Neural cell (in vitro differentiated cells): ENCODE results near the gene DNAJA3. TPM values are rescaled to one million over a fixed set of nuclear protein-coding genes. Genes with fewer than 3 reads are reported as not detected.

Experiments used
- H2AFZ ChIP-seq: fragments of 200-600, 300-800 bp; sonication (generic), shearing (Covaris generic); 2 replicates; pipeline ENCODE4 v1.6.0; 2014; ENCODE audit warnings: low read depth, mild to moderate bottlenecking, antibody characterized with exemption, low read length, moderate library complexity
- H3F3A ChIP-seq: fragments of 200-600 bp; shearing (Covaris generic); 2 replicates; pipeline ENCODE4 v1.6.1; 2016; ENCODE audit warnings: mild to moderate bottlenecking, moderate library complexity, mixed read lengths, antibody characterized with exemption, low read length; ENCODE audit not compliant: insufficient read depth, poor library complexity, severe bottlenecking
- H3K27ac ChIP-seq: fragments of 200-600, 300-800 bp; sonication (generic), shearing (Covaris generic); 2 replicates; pipeline ENCODE4 v1.5.1; 2014; ENCODE audit warnings: mild to moderate bottlenecking, low read length, moderate library complexity
- H3K27me3 ChIP-seq: fragments of 300-800, 200-600 bp; sonication (generic), shearing (Covaris generic); 2 replicates; pipeline ENCODE4 v1.6.0; 2014; ENCODE audit warnings: mild to moderate bottlenecking, low read depth, low read length, moderate library complexity; ENCODE audit not compliant: insufficient read depth
- H3K36me3 ChIP-seq: fragments of 300-800, 200-600 bp; sonication (generic), shearing (Covaris generic); 2 replicates; pipeline ENCODE4 v1.5.1; 2014; ENCODE audit warnings: mild to moderate bottlenecking, antibody characterized with exemption, low read length, moderate library complexity; ENCODE audit not compliant: insufficient read depth
- H3K4me2 ChIP-seq: fragments of 300-800, 200-600 bp; sonication (generic), shearing (Covaris generic); 2 replicates; pipeline ENCODE4 v1.6.0; 2014; ENCODE audit warnings: mild to moderate bottlenecking, low read length
- H3K4me3 ChIP-seq: fragments of 300-800, 200-600 bp; sonication (generic), shearing (Covaris generic); 2 replicates; pipeline ENCODE4 v1.5.1; 2014; ENCODE audit warnings: mild to moderate bottlenecking, low read length, moderate library complexity
- H3K79me2 ChIP-seq: fragments of 200-600 bp; shearing (Covaris generic); replicated peaks from 2 replicates; pipeline ENCODE4 v1.6.0; 2014; ENCODE audit warnings: mild to moderate bottlenecking, low read length, moderate library complexity; ENCODE audit not compliant: insufficient read depth
- H3K9ac ChIP-seq: fragments of 300-800, 200-600 bp; sonication (generic), shearing (Covaris generic); 2 replicates; pipeline ENCODE4 v1.6.1; 2016; ENCODE audit warnings: mild to moderate bottlenecking, low read length, mixed read lengths
- H3K9me2 ChIP-seq: fragments of 200-600 bp; shearing (Covaris generic); 2 replicates; pipeline ENCODE4 v1.6.1; 2016; ENCODE audit warnings: mild to moderate bottlenecking, low read length, mixed read lengths; ENCODE audit not compliant: insufficient read depth
- H3K9me3 ChIP-seq: fragments of 200-600, 300-800 bp; sonication (generic), shearing (Covaris generic); 2 replicates; pipeline ENCODE4 v1.6.1; 2016; ENCODE audit warnings: mild to moderate bottlenecking, mixed run types, low read length, moderate library complexity, mixed read lengths
- H4K20me1 ChIP-seq: fragments of 200-600 bp; shearing (Covaris generic); 2 replicates; pipeline ENCODE4 v1.6.1; 2016; ENCODE audit warnings: mild to moderate bottlenecking, mixed run types; ENCODE audit not compliant: insufficient read depth
- EP300 ChIP-seq: fragments of 450-650 bp; conservative IDR thresholded peaks from 2 replicates; pipeline ENCODE4 v1.6.1; 2014; ENCODE audit warnings: antibody characterized with exemption, mild to moderate bottlenecking, moderate library complexity; ENCODE audit not compliant: poor library complexity, severe bottlenecking
- EZH2 ChIP-seq: fragments of 200-600, 300-800 bp; shearing (Covaris generic), sonication (generic); IDR thresholded peaks from 2 replicates; pipeline ENCODE4 v1.6.1; 2014; ENCODE audit warnings: antibody characterized with exemption, low read length, borderline replicate concordance, mild to moderate bottlenecking; ENCODE audit not compliant: insufficient read depth, poor library complexity, severe bottlenecking
- MXI1 ChIP-seq: fragments of 450-650 bp; conservative IDR thresholded peaks from 2 replicates; pipeline ENCODE4 v1.6.1; 2014; ENCODE audit warnings: antibody characterized with exemption, mild to moderate bottlenecking; ENCODE audit not compliant: poor library complexity, severe bottlenecking
- POLR2AphosphoS5 ChIP-seq: IDR thresholded peaks from 2 replicates; pipeline ENCODE4 v1.6.1; 2012
- RAD21 ChIP-seq: fragments of 450-650 bp; conservative IDR thresholded peaks from 2 replicates; pipeline ENCODE4 v1.6.1; 2014; ENCODE audit warnings: antibody characterized with exemption, mild to moderate bottlenecking, moderate library complexity
- SMC3 ChIP-seq: fragments of 450-650 bp; conservative IDR thresholded peaks from 2 replicates; pipeline ENCODE4 v1.6.1; 2014; ENCODE audit warnings: antibody characterized with exemption, mild to moderate bottlenecking, moderate library complexity; ENCODE audit not compliant: poor library complexity
- TAF1 ChIP-seq: IDR thresholded peaks from 2 replicates; pipeline ENCODE4 v1.6.1; 2012; ENCODE audit warnings: low read depth
- polyA plus RNA-seq: library from polyadenylated mRNA; depleted of rRNA; stranded (reverse); fragments of >200 nt; gene quantifications from 2 replicates; pipeline ENCODE4 v1.2.3, GENCODE V29; 2014
- TF ChIP-seq, protein P1 (sequence below): IDR thresholded peaks from 2 replicates; pipeline ENCODE4 v1.6.1; 2012; ENCODE audit warnings: borderline replicate concordance
- TF ChIP-seq, protein P2 (sequence below): fragments of 450-650 bp; IDR thresholded peaks from 2 replicates; pipeline ENCODE4 v1.5.1; 2014; ENCODE audit warnings: antibody characterized with exemption, mild to moderate bottlenecking, moderate library complexity; ENCODE audit not compliant: poor library complexity, severe bottlenecking

Gene DNAJA3
- polyA plus RNA-seq, 1 donor from 2014 or later, result 44.8 TPM

DNA sequence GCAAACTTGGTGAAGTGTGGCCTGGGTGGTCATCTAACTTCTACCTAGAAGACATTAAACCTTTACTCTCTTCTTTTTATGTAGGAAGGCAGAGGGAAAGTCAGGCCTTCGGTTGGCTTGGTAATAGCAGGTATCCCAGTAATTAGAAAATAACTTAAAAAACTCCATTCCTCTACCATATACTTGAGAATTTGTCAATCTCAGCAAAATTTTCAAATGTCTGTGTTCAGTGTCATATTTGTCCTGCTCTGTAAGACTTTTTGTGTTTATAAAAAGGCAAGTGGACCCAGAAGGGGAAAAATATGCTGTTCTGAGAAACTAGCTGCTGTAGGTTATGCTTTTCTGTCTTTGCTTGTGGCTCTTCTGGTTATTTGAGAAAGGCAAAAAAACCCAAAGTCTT is 56.3 kb downstream of the DNAJA3 start:
- Histone ChIP-seq H3K9ac (no peak overlapping the region), H4K20me1 (no peaks in the 10 kb centered on the region), H3K4me3 (no peak overlapping the region), H3K27me3 (no peaks in the 10 kb centered on the region), H3K9me2 (no peaks in the 10 kb centered on the region), H3K4me2 (no peak overlapping the region), H2AFZ (no peak overlapping the region), H3K27ac (no peak overlapping the region), H3K9me3 (no peaks in the 10 kb centered on the region), H3K36me3 (peaks cover 4% of the 10 kb centered on the region), H3K79me2 (peaks cover 1% of the 10 kb centered on the region), H3F3A (no peaks in the 10 kb centered on the region)
- no peak for TF ChIP-seq EZH2
- no peak for TF ChIP-seq SMC3
- TF ChIP-seq MXI1, result no peak
- no peak for TF ChIP-seq RAD21
- TF ChIP-seq TAF1, result no peak
- TF ChIP-seq EP300, result no peak
- TF ChIP-seq, protein P1, sequence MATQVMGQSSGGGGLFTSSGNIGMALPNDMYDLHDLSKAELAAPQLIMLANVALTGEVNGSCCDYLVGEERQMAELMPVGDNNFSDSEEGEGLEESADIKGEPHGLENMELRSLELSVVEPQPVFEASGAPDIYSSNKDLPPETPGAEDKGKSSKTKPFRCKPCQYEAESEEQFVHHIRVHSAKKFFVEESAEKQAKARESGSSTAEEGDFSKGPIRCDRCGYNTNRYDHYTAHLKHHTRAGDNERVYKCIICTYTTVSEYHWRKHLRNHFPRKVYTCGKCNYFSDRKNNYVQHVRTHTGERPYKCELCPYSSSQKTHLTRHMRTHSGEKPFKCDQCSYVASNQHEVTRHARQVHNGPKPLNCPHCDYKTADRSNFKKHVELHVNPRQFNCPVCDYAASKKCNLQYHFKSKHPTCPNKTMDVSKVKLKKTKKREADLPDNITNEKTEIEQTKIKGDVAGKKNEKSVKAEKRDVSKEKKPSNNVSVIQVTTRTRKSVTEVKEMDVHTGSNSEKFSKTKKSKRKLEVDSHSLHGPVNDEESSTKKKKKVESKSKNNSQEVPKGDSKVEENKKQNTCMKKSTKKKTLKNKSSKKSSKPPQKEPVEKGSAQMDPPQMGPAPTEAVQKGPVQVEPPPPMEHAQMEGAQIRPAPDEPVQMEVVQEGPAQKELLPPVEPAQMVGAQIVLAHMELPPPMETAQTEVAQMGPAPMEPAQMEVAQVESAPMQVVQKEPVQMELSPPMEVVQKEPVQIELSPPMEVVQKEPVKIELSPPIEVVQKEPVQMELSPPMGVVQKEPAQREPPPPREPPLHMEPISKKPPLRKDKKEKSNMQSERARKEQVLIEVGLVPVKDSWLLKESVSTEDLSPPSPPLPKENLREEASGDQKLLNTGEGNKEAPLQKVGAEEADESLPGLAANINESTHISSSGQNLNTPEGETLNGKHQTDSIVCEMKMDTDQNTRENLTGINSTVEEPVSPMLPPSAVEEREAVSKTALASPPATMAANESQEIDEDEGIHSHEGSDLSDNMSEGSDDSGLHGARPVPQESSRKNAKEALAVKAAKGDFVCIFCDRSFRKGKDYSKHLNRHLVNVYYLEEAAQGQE, result no peak
- TF ChIP-seq, protein P2, sequence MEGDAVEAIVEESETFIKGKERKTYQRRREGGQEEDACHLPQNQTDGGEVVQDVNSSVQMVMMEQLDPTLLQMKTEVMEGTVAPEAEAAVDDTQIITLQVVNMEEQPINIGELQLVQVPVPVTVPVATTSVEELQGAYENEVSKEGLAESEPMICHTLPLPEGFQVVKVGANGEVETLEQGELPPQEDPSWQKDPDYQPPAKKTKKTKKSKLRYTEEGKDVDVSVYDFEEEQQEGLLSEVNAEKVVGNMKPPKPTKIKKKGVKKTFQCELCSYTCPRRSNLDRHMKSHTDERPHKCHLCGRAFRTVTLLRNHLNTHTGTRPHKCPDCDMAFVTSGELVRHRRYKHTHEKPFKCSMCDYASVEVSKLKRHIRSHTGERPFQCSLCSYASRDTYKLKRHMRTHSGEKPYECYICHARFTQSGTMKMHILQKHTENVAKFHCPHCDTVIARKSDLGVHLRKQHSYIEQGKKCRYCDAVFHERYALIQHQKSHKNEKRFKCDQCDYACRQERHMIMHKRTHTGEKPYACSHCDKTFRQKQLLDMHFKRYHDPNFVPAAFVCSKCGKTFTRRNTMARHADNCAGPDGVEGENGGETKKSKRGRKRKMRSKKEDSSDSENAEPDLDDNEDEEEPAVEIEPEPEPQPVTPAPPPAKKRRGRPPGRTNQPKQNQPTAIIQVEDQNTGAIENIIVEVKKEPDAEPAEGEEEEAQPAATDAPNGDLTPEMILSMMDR, result no peak
- no peak for TF ChIP-seq POLR2AphosphoS5

DNA sequence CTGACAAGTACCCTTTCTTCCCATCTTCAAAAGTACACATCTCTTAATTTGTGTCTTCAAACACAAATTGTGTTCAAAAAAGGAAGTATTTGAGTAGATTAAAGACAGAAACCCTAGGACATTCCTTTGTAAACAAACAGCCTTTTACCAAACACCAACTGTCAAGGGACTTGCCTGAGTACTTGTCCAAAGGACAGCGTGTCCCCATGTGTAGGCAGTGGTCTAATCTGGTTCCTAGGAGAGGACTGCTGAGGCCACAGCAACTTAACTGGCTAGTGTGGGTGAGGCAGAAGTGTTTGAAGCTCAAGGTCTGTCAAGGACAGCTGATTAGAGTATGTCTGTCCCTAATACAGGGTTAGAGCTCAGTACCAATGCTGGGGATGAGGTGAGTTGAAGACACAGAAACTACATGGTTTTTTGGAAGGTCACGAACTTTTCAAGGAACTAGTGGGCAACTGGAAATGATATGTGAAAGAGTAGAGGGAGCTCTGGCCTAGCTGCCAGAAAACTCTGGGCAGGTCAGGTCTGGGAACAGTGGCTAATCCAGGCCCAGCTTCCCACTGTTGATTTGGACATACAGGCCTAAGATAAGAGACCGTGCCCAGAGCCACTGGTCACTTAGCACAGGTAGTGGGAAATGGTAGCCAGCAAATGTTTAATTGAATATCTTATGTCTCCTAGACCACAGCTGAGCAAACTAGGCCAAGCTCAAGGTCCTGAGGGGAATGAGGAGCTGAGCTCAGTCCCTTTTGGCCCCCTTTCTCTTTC is 60.6 kb downstream of the DNAJA3 start:
- Histone ChIP-seq H3K9me3 (no peaks in the 10 kb centered on the region), H3K27ac (no peak overlapping the region), H3K9me2 (no peaks in the 10 kb centered on the region), H3K79me2 (no peaks in the 10 kb centered on the region), H3K4me2 (no peak overlapping the region), H2AFZ (no peak overlapping the region), H3F3A (no peaks in the 10 kb centered on the region), H4K20me1 (no peaks in the 10 kb centered on the region), H3K4me3 (no peak overlapping the region), H3K9ac (no peak overlapping the region), H3K27me3 (no peaks in the 10 kb centered on the region), H3K36me3 (peaks cover 4% of the 10 kb centered on the region)
- no peak for TF ChIP-seq POLR2AphosphoS5
- TF ChIP-seq SMC3, result no peak
- TF ChIP-seq MXI1, result no peak
